Prostate gland (tissue), 2 donors: ENCODE data around the gene TSPAN32.
"Not testable (repeated sequence)": the region's sequence is repeated elsewhere in the genome, so short reads cannot be mapped to it uniquely, and the experiment has no call there.

ENCODE experiments used
- POLR2A ChIP-seq: fragments of 450-650 bp; IDR thresholded peaks from one replicate; pipeline ENCODE4 v1.6.1; 2016; ENCODE audit warnings: antibody characterized with exemption, mild to moderate bottlenecking
- TF ChIP-seq, protein P1 (sequence below), 4 experiments: fragments of 200-600 bp in 2 of 4; fragments of 450-650 bp in 2 of 4; sonication (generic) in 2 of 4; IDR thresholded peaks; 1 replicate in 3 of 4; 2 replicates in 1 of 4; pipeline ENCODE4 v1.5.1; 2016 to 2019; ENCODE audit warnings: antibody characterized with exemption in 4 of 4, mild to moderate bottlenecking in 2 of 4, moderate library complexity in 2 of 4

DNA sequence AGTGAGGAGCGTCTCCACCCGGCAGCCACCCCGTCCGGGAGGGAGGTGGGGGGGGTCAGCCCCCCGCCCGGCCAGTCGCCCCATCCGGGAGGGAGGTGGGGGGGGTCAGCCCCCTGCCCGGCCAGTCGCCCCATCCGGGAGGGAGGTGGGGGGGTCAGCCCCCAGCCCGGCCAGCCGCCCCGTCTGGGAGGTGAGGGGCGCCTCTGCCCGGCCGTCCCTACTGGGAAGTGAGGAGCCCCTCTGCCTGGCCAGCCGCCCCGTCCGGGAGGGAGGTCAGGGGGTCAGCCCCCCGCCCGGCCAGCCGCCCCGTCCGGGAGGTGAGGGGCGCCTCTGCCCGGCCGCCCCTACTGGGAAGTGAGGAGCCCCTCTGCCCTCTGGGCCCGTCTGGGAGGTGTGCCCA is 30.8 kb downstream of the TSPAN32 start:
- TF ChIP-seq, protein P1, sequence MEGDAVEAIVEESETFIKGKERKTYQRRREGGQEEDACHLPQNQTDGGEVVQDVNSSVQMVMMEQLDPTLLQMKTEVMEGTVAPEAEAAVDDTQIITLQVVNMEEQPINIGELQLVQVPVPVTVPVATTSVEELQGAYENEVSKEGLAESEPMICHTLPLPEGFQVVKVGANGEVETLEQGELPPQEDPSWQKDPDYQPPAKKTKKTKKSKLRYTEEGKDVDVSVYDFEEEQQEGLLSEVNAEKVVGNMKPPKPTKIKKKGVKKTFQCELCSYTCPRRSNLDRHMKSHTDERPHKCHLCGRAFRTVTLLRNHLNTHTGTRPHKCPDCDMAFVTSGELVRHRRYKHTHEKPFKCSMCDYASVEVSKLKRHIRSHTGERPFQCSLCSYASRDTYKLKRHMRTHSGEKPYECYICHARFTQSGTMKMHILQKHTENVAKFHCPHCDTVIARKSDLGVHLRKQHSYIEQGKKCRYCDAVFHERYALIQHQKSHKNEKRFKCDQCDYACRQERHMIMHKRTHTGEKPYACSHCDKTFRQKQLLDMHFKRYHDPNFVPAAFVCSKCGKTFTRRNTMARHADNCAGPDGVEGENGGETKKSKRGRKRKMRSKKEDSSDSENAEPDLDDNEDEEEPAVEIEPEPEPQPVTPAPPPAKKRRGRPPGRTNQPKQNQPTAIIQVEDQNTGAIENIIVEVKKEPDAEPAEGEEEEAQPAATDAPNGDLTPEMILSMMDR (IDR thresholded peaks at IDR 0.05) = not testable (repeated sequence)
- TF ChIP-seq POLR2A = not testable (repeated sequence)
